Measurements from ENCODE around the gene AK2.

DNA sequence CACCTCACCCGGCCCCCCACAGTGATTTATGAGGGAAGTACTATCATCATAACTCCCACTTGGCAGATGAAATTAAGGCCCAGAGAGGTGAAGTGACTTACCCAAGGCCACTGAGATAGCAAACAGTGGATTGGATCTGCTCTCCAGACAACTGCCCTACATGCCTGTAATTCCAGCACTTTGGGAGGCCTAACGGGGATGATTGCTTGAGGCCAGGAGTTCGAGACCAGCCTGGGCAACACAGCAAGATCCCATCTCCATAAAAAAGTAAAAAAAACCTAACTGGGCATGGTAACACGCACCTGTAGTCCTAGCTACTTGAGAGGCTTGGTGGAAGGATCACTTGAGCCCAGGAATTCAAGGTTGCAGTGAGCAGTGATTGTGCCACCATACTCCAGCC, 57.8 kb downstream of the AK2 start:
- TF ChIP-seq CTCF (IDR thresholded peaks at IDR 0.05), result no peak
- TF ChIP-seq POLR2A (IDR thresholded peaks at IDR 0.05), result no peak
